ENCODE data around the gene MDK. TPM values are rescaled to one million over a fixed set of nuclear protein-coding genes. Genes with fewer than 3 reads are reported as not detected.

The MDK gene
- total and polyA plus RNA-seq, 9 donors, result 211 to 634 (median 411) TPM

DNA sequence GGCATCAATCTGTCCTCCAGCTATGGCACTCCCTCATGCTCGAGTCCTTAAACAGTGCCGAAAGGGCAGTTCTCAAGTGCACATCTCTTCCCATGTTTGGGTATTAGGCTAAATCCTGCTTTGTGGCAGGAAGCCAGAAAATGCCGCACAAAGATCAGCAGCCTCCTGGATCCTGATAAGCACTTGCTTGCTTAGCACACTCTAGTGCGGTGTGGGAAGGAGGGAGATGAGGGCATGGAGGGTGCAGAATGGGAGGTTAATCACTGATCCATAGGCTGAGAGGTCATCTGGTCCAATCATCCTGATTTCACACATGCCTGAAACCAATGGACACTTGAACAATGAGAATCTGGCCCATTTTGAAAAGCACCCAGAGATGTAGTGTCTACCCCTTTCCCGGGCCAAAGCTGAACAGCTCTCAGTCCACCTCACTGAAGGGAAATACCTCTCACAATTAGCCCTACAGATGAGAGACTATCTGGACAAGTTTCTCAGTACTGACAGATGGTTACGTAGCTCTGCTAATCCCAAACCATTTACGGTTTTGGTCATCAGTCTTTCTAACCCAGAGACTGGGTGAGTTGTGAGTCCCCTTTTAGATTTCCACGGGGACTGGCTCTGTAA, 39.9 kb downstream of the MDK start:
- no peaks in the 10 kb centered on the region for H3K9me3 ChIP-seq
- intact Hi-C loops (cut with DNase I), result no loop called here
- H3K4me3 ChIP-seq, result no peak overlapping the region
- no peak overlapping the region for H3K27ac ChIP-seq
- TF ChIP-seq EP300 (IDR thresholded peaks at IDR 0.05) (no peak), POLR2A (IDR thresholded peaks at IDR 0.05) (no peak)
- TF ChIP-seq, protein P1, sequence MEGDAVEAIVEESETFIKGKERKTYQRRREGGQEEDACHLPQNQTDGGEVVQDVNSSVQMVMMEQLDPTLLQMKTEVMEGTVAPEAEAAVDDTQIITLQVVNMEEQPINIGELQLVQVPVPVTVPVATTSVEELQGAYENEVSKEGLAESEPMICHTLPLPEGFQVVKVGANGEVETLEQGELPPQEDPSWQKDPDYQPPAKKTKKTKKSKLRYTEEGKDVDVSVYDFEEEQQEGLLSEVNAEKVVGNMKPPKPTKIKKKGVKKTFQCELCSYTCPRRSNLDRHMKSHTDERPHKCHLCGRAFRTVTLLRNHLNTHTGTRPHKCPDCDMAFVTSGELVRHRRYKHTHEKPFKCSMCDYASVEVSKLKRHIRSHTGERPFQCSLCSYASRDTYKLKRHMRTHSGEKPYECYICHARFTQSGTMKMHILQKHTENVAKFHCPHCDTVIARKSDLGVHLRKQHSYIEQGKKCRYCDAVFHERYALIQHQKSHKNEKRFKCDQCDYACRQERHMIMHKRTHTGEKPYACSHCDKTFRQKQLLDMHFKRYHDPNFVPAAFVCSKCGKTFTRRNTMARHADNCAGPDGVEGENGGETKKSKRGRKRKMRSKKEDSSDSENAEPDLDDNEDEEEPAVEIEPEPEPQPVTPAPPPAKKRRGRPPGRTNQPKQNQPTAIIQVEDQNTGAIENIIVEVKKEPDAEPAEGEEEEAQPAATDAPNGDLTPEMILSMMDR (IDR thresholded peaks at IDR 0.05), result no peak
- no peak for DNase-seq
- 78 to 89% (median 85%) methylated on average over 8 of the region's 8 CpGs for WGBS, 3 donors
- no peaks in the 10 kb centered on the region for H3K27me3 ChIP-seq
- H3K4me1 ChIP-seq (ENCODE audit: insufficient read depth), result no peaks in the 10 kb centered on the region
- H3K36me3 ChIP-seq, result no peaks in the 10 kb centered on the region

DNA sequence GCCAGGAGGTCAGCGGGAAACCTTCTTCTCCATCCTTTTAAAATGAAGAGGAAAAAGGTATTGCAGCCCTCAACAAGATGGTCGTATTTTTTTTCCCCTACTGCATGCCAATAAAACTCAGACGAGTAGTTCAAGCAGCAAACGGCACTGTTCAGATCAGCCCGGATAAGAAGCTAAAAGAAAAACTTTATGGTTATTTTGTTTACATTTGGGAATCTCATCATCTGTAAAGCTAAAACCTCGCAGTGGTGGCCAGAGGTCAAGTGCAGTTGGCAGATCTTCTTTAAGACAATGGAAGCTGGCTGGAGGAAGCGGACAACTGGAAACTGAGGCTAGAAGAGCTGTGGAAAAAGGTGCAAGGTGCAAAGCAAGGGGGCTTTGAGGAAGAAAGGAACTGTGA, 41.1 kb downstream of the MDK start:
- no peak overlapping the region for H3K4me3 ChIP-seq
- DNase-seq, result no peak
- 76 to 81% (median 77%) methylated on average over 7 of the region's 7 CpGs for WGBS, 3 donors
- no peaks in the 10 kb centered on the region for H3K36me3 ChIP-seq
- intact Hi-C loops (cut with DNase I), result no loop called here
- no peaks in the 10 kb centered on the region for H3K27me3 ChIP-seq
- TF ChIP-seq EP300 (IDR thresholded peaks at IDR 0.05) (no peak), POLR2A (IDR thresholded peaks at IDR 0.05) (no peak)
- TF ChIP-seq, protein P1 (IDR thresholded peaks at IDR 0.05), result no peak
- no peak overlapping the region for H3K27ac ChIP-seq
- H3K4me1 ChIP-seq (ENCODE audit: insufficient read depth), result no peaks in the 10 kb centered on the region
- no peaks in the 10 kb centered on the region for H3K9me3 ChIP-seq

DNA sequence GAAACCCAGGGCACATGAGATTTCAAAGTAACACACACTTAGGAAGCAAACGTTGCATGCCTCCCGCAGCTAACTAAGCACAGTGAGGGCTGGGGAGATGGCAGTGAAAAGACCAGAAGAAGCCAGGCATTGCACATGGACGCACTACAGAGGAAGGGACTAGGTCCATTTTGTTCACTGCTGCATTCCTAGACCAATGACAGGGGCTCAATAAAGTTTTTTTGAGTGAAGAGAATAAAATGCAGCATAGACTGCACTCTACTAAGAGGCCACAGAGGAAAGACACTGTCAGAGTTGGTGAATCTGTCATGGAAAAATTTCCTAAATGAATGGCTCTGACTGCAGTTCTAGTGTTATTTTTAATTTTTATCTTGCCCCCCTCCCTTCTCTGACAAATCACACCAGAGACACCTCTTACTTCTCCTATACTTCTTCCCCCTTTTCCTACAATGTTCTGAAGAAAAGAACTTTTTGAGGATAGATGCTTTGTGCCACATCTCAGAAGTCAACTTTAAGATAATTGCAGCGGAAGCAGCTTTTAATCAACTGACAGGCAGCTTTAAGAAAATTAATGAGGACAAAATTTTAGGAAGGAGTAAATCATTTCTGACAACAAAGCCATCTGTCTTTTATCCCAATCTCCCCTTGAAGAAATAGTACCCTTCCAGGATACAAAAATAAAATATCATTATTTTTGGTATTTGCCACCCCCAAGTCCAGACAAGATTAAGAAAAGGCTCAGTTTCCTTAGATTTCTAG, 44.9 kb downstream of the MDK start:
- TF ChIP-seq, protein P1 (IDR thresholded peaks at IDR 0.05), result no peak
- TF ChIP-seq POLR2A (IDR thresholded peaks at IDR 0.05) (no peak), EP300 (IDR thresholded peaks at IDR 0.05) (no peak)
- no peaks in the 10 kb centered on the region for H3K36me3 ChIP-seq
- no peak overlapping the region for H3K27ac ChIP-seq
- H3K9me3 ChIP-seq, result no peaks in the 10 kb centered on the region
- DNase-seq, result no peak
- WGBS, 3 donors, result 80 to 92% (median 88%) methylated on average over 4 of the region's 4 CpGs
- H3K27me3 ChIP-seq, result no peaks in the 10 kb centered on the region
- H3K4me1 ChIP-seq (ENCODE audit: insufficient read depth), result no peaks in the 10 kb centered on the region
- intact Hi-C loops (cut with DNase I), result no loop called here
- H3K4me3 ChIP-seq, result no peak overlapping the region

DNA sequence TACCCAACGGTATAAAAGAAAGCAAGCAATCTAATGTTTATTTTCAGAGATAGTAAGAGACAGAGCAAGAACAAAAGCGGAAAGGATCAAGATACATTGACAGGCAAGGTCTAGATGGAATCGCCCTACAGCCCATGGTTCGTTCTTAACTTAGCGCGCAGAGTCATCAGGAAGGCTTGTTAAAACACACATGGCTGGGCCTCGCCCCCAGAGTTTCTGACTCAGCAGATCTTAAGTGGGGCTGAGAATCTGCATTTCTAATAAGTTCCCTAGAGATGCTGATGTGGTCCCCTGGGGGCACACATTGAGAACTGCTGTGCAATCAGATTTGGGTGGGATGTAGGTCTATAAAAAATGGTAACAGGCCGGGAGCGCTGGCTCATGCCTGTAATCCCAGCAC, 45.9 kb downstream of the MDK start:
- no peak for DNase-seq
- Histone ChIP-seq H3K4me1 (ENCODE audit: insufficient read depth) (no peaks in the 10 kb centered on the region), H3K27ac (no peak overlapping the region), H3K4me3 (no peak overlapping the region), H3K36me3 (no peaks in the 10 kb centered on the region), H3K27me3 (no peaks in the 10 kb centered on the region), H3K9me3 (no peaks in the 10 kb centered on the region)
- intact Hi-C loops (cut with DNase I), result no loop called here
- TF ChIP-seq POLR2A (IDR thresholded peaks at IDR 0.05), result no peak
- WGBS, 3 donors, result 87 to 91% (median 88%) methylated on average over 9 of the region's 9 CpGs

DNA sequence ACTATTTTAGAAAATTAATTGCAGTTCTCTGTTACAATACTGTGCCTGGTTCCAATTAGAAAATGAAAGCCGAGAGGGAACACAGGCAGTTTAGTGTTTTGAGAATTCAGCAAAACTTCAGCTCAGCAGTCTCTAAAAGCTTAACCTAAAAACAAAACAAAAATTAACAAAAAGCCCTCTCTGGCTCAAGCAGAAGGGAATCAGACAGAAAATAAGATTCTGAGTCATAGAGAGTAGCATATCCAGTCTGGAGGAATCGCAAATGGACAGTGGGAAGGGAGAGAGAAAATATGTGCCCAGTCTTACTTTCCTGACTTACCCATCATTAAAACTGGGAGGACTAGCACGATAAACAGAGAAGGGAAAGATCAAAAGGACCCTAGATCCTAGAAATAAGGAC, 48.2 kb downstream of the MDK start:
- intact Hi-C loops (cut with DNase I), result no loop called here
- no peak overlapping the region for H3K27ac ChIP-seq
- no peaks in the 10 kb centered on the region for H3K36me3 ChIP-seq
- H3K4me1 ChIP-seq (ENCODE audit: insufficient read depth), result no peaks in the 10 kb centered on the region
- TF ChIP-seq, protein P1 (IDR thresholded peaks at IDR 0.05), result no peak
- TF ChIP-seq EP300 (IDR thresholded peaks at IDR 0.05) (no peak), POLR2A (IDR thresholded peaks at IDR 0.05) (no peak)
- no peak for DNase-seq
- H3K4me3 ChIP-seq, result no peak overlapping the region
- no peaks in the 10 kb centered on the region for H3K27me3 ChIP-seq
- H3K9me3 ChIP-seq, result no peaks in the 10 kb centered on the region
- 11 to 23% (median 16%) methylated on average over 3 of the region's 3 CpGs for WGBS, 3 donors
